OCI-LY3 (cell line): ENCODE measurements around the gene MYO7A.

ENCODE experiments used
- CTCF ChIP-seq: fragments of 200-600, 300-600 bp; sonication (generic); IDR thresholded peaks from 2 replicates; pipeline ENCODE4 v1.5.1; 2014; ENCODE audit warnings: antibody characterized with exemption, low read length, low read depth
- EZH2phosphoT487 ChIP-seq: fragments of 200-600 bp; shearing (Covaris generic); IDR thresholded peaks from 2 replicates; pipeline ENCODE4 v1.6.1; 2018; ENCODE audit warnings: antibody characterized with exemption, mixed run types, low read depth

- no peak for TF ChIP-seq CTCF
- no peak for TF ChIP-seq EZH2phosphoT487
Measured at GRCh38 chr11:77140231-77140851, 12.3 kb downstream of the MYO7A start.
